Spleen (tissue), 7 donors: ENCODE measurements around the gene GYG1.

ENCODE experiments used
- POLR2AphosphoS5 ChIP-seq, 3 donors: sonication (generic); formaldehyde crosslinking; IDR thresholded peaks; one replicate each; pipeline ENCODE4 v1.5.1; 2017; ENCODE audit warnings: antibody characterized with exemption in 3 of 3
- TF ChIP-seq, protein P1 (sequence below), 11 experiments: fragments of 200-600 bp in 7 of 11; fragments of 450-650 bp in 4 of 11; sonication (generic) in 4 of 11; IDR thresholded peaks in 8 of 11; conservative IDR thresholded peaks in 3 of 11; 1 replicate in 7 of 11; 2 replicates in 4 of 11; pipeline versions ENCODE4 v1.4.0 to v1.8.0; 2016 to 2021; ENCODE audit warnings: antibody characterized with exemption in 11 of 11, inconsistent platforms in 4 of 11, mild to moderate bottlenecking in 1 of 11
- donor health status: DM: no; HTN: no; CAD: no; lungs with moderate emphysema.
- donor health status: DM: no; HTN: no; CAD: no.
- donor health status: DM: no; HTN: no; CAD: no.

DNA sequence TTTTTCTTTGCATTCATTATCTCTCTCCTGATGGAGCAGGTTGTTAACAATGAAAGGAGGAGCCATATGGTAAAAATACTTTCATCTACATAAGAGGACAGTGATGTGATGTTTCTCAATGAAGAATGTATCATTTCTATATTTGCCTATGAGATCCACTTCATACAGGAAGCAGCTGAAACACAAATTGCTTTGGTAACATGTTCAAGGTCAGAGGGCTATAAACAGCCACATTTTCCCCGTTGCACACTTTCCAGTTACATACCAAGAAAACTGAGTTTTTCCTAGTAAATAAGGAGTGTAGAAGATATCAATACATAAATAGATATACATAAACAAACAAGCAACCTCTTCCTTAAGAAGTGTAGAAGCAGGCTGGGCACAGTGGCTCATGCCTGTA, 32.6 kb upstream of the GYG1 start:
- TF ChIP-seq POLR2AphosphoS5 (IDR thresholded peaks at IDR 0.05): no peak
- TF ChIP-seq, protein P1, sequence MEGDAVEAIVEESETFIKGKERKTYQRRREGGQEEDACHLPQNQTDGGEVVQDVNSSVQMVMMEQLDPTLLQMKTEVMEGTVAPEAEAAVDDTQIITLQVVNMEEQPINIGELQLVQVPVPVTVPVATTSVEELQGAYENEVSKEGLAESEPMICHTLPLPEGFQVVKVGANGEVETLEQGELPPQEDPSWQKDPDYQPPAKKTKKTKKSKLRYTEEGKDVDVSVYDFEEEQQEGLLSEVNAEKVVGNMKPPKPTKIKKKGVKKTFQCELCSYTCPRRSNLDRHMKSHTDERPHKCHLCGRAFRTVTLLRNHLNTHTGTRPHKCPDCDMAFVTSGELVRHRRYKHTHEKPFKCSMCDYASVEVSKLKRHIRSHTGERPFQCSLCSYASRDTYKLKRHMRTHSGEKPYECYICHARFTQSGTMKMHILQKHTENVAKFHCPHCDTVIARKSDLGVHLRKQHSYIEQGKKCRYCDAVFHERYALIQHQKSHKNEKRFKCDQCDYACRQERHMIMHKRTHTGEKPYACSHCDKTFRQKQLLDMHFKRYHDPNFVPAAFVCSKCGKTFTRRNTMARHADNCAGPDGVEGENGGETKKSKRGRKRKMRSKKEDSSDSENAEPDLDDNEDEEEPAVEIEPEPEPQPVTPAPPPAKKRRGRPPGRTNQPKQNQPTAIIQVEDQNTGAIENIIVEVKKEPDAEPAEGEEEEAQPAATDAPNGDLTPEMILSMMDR (IDR thresholded peaks at IDR 0.05 in 8 of 11, conservative IDR thresholded peaks at IDR 0.05 in 3 of 11): no peak
